Measurements from ENCODE around the gene UBE4A. TPM values are rescaled to one million over a fixed set of nuclear protein-coding genes. Genes with fewer than 3 reads are reported as not detected.

UBE4A gene
- total RNA-seq, 1 experiment from 2014 or later: 54.2 TPM

DNA sequence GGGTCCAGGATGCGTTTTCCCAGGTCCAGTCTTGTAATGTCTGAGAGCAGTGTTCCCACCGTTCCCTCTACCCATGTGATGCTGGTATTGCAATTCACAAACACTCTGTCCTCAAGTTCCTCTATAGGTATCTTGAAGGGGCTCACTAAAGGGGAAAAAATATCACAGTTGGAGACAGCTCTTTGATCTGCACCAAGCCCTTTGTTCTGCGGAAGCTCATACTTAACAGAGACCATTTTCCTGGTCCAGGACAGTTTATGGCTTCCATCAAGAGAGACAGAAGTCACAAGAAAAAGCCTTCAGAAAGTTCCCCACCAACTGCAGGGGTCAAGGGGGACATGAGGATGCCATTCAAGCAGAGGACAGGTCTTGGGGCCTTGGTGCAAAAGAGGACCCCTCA lies 19.0 kb upstream of the UBE4A start:
- no peak overlapping the region for H3K27ac ChIP-seq (ENCODE audit: low read depth, low read length, poor library complexity, severe bottlenecking)
- H3K4me1 ChIP-seq (ENCODE audit: insufficient read depth, low read length, poor library complexity, severe bottlenecking): no peaks in the 10 kb centered on the region
- H3K9me3 ChIP-seq (ENCODE audit: low read depth, low read length, poor library complexity, severe bottlenecking): no peaks in the 10 kb centered on the region
- TF ChIP-seq EZH2 (IDR thresholded peaks at IDR 0.05; ENCODE audit: borderline replicate concordance, low read depth, low read length, poor library complexity, severe bottlenecking): no peak
- TF ChIP-seq, protein P1, sequence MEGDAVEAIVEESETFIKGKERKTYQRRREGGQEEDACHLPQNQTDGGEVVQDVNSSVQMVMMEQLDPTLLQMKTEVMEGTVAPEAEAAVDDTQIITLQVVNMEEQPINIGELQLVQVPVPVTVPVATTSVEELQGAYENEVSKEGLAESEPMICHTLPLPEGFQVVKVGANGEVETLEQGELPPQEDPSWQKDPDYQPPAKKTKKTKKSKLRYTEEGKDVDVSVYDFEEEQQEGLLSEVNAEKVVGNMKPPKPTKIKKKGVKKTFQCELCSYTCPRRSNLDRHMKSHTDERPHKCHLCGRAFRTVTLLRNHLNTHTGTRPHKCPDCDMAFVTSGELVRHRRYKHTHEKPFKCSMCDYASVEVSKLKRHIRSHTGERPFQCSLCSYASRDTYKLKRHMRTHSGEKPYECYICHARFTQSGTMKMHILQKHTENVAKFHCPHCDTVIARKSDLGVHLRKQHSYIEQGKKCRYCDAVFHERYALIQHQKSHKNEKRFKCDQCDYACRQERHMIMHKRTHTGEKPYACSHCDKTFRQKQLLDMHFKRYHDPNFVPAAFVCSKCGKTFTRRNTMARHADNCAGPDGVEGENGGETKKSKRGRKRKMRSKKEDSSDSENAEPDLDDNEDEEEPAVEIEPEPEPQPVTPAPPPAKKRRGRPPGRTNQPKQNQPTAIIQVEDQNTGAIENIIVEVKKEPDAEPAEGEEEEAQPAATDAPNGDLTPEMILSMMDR (conservative IDR thresholded peaks at IDR 0.05; ENCODE audit: low read depth, low read length): no peak
- no peaks in the 10 kb centered on the region for H3K27me3 ChIP-seq (replicated peaks; ENCODE audit: insufficient read depth, low read depth, low read length, poor library complexity)
- POLR2A ChIA-PET (ENCODE audit: low non-redundant PET): interaction anchor here (0.6 kb wide), 1 partner anchor 36 kb away, joined by 5 read pairs; no protein-coding TSS in a partner anchor
- no peak overlapping the region for H3K4me3 ChIP-seq (ENCODE audit: low read depth, low read length, poor library complexity, severe bottlenecking)
- no TSS peak for BruUV-seq (replicated peaks)
- CTCF ChIA-PET: interaction anchor here (0.6 kb wide), 1 partner anchor 763 kb away, joined by 4 read pairs; no protein-coding TSS in a partner anchor
- no peak for DNase-seq (ENCODE audit: low spot score)
- intact Hi-C loops (cut with micrococcal nuclease; ENCODE audit: unreplicated experiment): no loop called here
- H3K36me3 ChIP-seq (ENCODE audit: insufficient read depth, low read length, poor library complexity, severe bottlenecking): no peaks in the 10 kb centered on the region

DNA sequence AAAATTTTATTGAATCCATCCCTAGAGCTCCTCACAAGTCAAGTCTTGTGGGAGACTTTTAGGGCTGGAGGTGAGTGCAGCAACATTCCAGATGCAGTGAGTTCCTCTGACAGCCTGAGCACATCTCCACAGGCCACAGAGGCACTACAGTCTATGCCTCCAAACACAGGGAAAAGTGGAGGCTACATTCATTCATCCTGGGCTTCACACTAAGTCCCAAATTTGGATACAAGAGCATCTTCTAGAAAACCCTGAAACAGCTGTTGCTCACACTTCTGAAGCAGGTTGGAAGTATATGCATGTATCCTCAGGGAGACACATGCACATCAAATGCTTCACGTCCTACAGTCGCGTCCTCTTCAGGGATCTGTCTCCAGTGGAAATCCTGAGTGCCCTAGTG lies 18.1 kb upstream of the UBE4A start:
- ChIA-PET CTCF (no interaction called here), POLR2A (ENCODE audit: low non-redundant PET) (no interaction called here)
- Histone ChIP-seq H3K9me3 (ENCODE audit: low read depth, low read length, poor library complexity, severe bottlenecking) (no peaks in the 10 kb centered on the region), H3K36me3 (ENCODE audit: insufficient read depth, low read length, poor library complexity, severe bottlenecking) (no peaks in the 10 kb centered on the region), H3K27me3 (replicated peaks; ENCODE audit: insufficient read depth, low read depth, low read length, poor library complexity) (no peaks in the 10 kb centered on the region), H3K4me1 (ENCODE audit: insufficient read depth, low read length, poor library complexity, severe bottlenecking) (no peaks in the 10 kb centered on the region), H3K27ac (ENCODE audit: low read depth, low read length, poor library complexity, severe bottlenecking) (no peak overlapping the region), H3K4me3 (ENCODE audit: low read depth, low read length, poor library complexity, severe bottlenecking) (no peak overlapping the region)
- no peak for TF ChIP-seq EZH2 (IDR thresholded peaks at IDR 0.05; ENCODE audit: borderline replicate concordance, low read depth, low read length, poor library complexity, severe bottlenecking)
- TF ChIP-seq, protein P1 (conservative IDR thresholded peaks at IDR 0.05; ENCODE audit: low read depth, low read length): no peak
- no TSS peak for BruUV-seq (replicated peaks)
- no peak for DNase-seq (ENCODE audit: low spot score)
- intact Hi-C loops (cut with micrococcal nuclease; ENCODE audit: unreplicated experiment): no loop called here

DNA sequence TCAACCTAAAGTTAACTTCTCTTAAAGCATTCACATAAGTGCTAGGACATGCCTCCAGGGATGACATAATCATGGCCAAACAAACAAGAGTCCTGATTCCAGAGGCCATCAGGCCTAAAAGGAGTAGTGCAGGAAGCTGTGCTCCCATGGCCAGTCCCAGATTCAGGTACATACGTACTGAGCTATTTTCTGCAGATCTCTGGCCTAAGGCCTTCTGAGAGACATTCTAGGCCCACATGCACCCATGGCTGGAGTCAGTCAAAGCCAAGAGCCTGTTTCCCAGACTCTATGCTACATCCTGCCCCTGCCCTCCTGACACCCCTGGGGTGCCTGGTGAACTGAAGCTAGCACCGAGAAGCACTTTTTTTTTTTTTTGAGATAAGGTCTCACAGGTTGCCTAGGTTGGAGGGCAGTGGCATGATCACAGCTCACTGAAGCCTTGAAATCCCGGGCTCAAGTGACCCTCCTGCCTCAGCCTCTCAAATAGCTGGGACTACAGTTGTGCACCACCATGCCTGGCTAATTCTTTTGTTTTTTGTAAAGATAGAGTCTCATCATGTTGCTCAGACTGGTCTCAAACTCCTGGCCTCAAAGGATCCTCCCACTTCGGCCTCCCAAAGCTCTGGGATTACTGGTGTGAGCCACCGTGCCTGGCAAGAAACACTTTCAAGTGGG lies 17.4 kb upstream of the UBE4A start:
- Histone ChIP-seq H3K4me1 (ENCODE audit: insufficient read depth, low read length, poor library complexity, severe bottlenecking) (no peaks in the 10 kb centered on the region), H3K4me3 (ENCODE audit: low read depth, low read length, poor library complexity, severe bottlenecking) (no peak overlapping the region), H3K27ac (ENCODE audit: low read depth, low read length, poor library complexity, severe bottlenecking) (no peak overlapping the region), H3K27me3 (replicated peaks; ENCODE audit: insufficient read depth, low read depth, low read length, poor library complexity) (peaks cover 4% of the 10 kb centered on the region), H3K9me3 (ENCODE audit: low read depth, low read length, poor library complexity, severe bottlenecking) (no peaks in the 10 kb centered on the region), H3K36me3 (ENCODE audit: insufficient read depth, low read length, poor library complexity, severe bottlenecking) (no peaks in the 10 kb centered on the region)
- ChIA-PET CTCF (no interaction called here), POLR2A (ENCODE audit: low non-redundant PET) (no interaction called here)
- intact Hi-C loops (cut with micrococcal nuclease; ENCODE audit: unreplicated experiment): no loop called here
- DNase-seq (ENCODE audit: low spot score): no peak
- BruUV-seq (replicated peaks): no TSS peak
- TF ChIP-seq, protein P1 (conservative IDR thresholded peaks at IDR 0.05; ENCODE audit: low read depth, low read length): no peak
- no peak for TF ChIP-seq EZH2 (IDR thresholded peaks at IDR 0.05; ENCODE audit: borderline replicate concordance, low read depth, low read length, poor library complexity, severe bottlenecking)

Data from A673 (cell line).